GM21723 (cell line): ENCODE measurements around the gene ADPRH.
A peak's percentile ranks its signal among the peaks of the same experiment; 100 is the strongest.
"Not testable (repeated sequence)": the region's sequence is repeated elsewhere in the genome, so short reads cannot be mapped to it uniquely, and the experiment has no call there.

Experiments used
- ATAC-seq: cut with Tn5 transposase; IDR thresholded peaks from one replicate; pipeline ENCODE4 v1.9.1; 2021; ENCODE audit warnings: mild to moderate bottlenecking, moderate library complexity; ENCODE audit not compliant: unreplicated experiment

ADPRH gene

DNA sequence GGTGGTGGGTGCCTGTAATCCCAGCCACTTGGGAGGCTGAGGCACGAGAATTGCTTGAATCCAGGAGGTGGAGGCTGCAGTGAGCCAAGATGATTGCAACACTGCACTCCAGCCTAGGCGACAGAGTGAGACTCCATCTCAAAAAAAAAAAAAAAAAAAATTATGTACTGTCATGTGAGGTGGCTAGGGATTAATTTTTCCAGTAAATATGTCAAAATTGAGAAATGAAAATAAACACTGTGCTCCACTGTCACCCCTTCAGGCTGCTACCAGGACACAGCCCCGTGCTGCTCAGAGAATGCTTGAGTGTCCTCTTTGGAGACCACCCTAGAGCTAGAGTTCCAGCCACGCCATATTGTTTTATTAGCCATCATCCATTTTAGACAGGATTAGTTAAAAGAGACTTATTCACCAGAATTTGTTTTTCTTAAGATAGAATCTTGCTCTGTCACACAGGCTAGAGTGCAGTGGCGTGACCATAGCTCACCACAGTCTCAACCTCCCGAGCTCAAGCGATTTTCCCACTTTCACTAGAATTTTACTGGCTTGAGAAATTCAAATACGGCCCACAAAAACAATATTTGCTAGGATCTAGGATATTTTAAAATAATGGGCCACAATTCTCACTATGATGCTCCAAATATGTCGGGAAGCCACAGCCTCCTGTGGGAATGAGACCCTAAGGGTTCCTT, 20.5 kb upstream of the ADPRH start:
- ATAC-seq: no peak

- peak; percentile 65 for ATAC-seq
Observed at GRCh38 chr3:119559441-119559963, 19.8 kb upstream of the ADPRH start, which contains the start of gene CD80. CD80 (minus strand) TSS chr3:119559614; CDS start chr3:119557728, 1,886 bp downstream.

GRCh38 chr3:119560160-119560559, 19.1 kb upstream of the ADPRH start:
- peak; percentile 1 for ATAC-seq

GRCh38 chr3:119562307-119562961, 16.9 kb upstream of the ADPRH start:
- peak; percentile 68 for ATAC-seq

- ATAC-seq: not testable (repeated sequence)
Observed at GRCh38 chr3:119563334-119563733, 16.0 kb upstream of the ADPRH start.

DNA sequence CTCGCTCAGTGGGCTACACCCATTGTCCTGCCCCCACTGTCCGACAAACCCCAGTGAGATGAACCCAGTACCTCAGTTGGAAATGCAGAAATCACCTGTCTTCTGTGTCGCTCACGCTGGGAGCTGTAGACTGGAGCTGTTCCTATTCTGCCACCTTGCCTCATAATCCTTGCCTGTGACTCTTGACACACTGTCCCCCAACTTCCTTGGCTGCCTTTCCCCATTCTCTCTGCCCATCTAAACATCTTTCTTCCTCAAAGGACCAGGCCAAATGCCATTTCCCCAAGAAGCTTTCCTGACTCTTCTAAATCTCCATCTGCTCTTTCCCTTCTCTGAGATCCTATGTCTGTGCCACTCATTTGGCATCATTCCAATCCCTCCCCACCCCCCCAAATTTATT, 10.1 kb upstream of the ADPRH start:
- ATAC-seq: no peak

DNA sequence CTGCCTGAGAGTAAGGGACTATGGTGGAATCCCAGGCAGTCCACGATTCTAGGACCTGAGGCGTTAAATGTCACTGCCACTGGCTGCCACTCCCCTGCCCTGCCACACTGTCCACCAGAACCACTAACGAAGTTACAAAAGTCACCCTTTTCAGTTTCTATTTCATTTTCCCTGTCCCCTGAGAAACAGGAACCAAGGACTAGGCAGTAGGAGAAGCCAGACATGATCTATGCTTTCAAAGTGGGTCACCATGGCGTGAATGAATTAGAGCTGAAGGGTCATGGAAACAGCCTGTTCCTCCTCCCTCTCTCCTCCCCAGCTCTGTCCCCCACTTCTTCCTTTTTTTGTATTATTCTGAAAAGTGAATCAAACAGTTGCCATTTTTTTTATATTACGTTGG, 9.1 kb upstream of the ADPRH start:
- ATAC-seq: peak; percentile 78

DNA sequence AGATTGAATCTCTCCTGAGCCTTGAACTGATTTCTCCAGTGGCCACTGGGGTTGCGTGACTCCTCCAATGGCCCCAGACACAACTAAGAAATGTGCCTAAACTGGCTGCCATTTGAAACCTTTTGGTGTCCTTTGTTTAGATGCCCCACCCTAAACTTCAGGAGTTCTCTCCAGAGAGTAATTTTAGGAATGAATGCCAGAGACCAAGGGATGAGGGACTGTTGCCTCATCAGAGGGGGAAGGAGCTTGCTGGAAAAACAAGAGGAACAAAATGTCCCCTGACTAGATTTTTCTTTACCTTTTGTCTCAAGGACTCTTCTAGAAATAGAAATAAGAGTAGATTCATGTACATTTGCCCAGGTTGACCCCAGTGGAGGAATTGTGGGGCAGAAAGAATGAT, 8.1 kb upstream of the ADPRH start:
- ATAC-seq: no peak

DNA sequence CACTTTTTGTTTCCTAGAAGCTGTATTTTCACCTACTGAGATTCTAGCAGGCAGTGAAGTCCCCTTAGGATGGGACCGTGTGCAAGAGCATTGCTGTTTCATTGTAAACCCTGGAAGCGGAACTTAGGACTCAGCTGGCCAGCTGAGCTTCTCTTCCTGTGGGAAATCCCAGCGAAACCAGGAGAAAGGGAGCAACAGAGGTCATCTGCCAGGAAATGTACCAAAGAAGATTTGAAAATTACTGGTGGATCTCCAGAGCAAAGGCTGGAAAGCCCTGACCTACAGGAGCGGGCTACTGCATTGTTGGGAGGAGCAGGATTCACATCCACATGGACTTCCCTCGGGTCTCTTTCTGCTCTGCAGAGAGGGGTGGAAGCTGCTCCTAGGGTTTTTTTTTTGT, 7.6 kb upstream of the ADPRH start:
- no peak for ATAC-seq

GRCh38 chr3:119575507-119575906, 3.8 kb upstream of the ADPRH start:
- ATAC-seq: no peak

- peak; percentile 64 for ATAC-seq
Observed at GRCh38 chr3:119580067-119580760, 922 bp downstream of the ADPRH start.

- peak; percentile 45 for ATAC-seq
Observed at GRCh38 chr3:119582178-119582577, 2.9 kb downstream of the ADPRH start.

DNA sequence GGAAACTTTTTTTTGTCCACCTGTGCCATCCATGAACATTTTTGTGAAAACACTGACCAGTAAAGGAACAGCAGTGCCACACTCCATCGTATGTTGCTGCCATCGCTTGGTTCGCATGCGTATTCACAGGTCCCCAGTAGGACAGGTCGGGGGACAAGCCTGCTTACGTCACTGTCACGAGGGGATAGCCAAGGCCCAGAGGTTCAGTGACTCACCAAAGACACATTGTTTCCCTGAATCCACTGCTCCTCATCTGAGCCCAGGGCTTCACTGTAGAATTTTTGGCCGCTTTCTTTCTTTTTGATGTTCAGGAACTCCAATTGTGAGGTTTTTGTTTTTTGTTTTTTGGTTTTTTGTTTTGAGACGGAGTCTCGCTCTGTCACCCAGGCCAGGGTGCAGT, 5.9 kb downstream of the ADPRH start:
- no peak for ATAC-seq

- ATAC-seq: no peak
Observed at GRCh38 chr3:119585856-119586570, 6.7 kb downstream of the ADPRH start.

DNA sequence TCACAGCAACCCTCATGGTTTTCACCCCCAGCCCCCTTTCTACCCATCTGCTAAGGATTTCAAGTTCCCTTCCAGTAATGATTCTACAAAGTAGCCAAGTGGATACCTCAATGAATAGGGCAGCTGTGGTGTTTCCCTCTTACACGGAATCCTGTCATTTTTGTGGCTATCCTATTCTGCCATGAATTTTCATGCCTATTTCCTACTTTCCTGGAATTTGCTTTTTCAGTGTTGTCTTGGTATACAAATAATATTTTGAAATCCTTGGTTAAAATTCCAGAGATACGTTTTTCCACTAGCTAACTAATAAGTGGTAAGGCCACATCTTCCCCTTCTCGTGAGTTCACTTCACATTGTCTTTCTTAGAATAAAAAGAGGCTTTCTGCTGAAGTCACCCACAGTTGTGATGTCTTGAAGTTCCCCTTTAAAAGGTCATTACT, 7.5 kb downstream of the ADPRH start:
- no peak for ATAC-seq

GRCh38 chr3:119588112-119588511, 8.8 kb downstream of the ADPRH start:
- peak; percentile 72 for ATAC-seq

DNA sequence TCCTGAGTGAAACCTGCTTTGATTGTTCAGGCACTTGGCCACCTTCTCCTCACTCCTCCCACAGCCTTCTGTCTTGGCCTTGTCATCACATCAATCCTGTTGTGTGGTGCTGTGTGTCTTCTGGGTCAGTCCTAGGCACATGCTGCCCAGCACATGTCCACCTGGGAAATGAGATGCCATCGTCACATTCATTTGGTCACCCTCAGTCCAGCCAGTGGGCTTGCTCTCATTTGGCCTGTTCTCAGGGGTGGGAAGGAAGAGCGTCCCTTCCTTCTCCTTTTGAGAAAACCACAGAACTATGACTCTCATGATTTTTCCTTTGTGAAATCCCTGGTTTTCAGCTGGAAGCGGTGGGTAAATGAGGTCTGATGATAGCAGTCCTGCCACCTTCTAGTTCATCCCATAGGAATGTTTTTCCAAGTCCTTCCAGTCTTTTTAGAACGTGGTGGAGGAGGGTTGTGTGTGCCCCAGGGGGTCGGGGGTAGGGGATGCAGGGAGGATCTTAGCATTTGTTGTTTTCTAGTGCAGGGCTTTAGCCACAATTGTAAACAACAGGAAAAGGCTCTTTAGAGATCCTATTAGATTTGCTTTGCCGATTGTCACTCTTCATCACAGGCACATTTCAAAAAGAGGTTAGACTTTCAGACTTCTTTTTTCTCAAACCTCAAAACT, 9.9 kb downstream of the ADPRH start:
- no peak for ATAC-seq

GRCh38 chr3:119590706-119591105, 11.4 kb downstream of the ADPRH start:
- no peak for ATAC-seq

- ATAC-seq: no peak
Observed at GRCh38 chr3:119592861-119593260, 13.6 kb downstream of the ADPRH start.

- no peak for ATAC-seq
Observed at GRCh38 chr3:119594066-119594465, 14.8 kb downstream of the ADPRH start.
